ENCODE measurements around the gene RAI1.

Gene RAI1

GRCh38 chr17:17706140-17707060, 25.1 kb downstream of the RAI1 start:
- TF ChIP-seq ZNF274 (IDR thresholded peaks at IDR 0.05; ENCODE audit: low read depth, low read length): no peak
- H3K4me3 ChIP-seq (ENCODE audit: low read length): no peak overlapping the region

DNA sequence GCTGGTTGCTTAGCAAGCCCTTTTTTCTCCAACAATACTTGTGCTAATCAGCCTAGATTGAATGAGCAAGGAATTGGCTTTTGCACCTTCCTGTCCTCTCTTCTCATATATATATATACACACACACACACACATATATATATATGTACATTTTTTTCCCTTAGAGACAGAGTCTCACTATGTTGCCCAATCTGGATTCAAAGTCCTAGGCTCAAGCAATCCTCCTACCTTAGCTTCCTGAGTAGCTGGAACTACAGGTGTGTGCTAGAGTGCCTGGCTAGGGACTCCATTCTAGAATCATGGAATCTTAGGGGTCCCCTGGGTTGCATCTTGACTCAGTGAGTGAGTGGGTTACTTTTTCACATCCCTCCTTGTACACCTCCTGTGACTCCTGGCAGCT, 27.0 kb downstream of the RAI1 start:
- no peak overlapping the region for H3K4me3 ChIP-seq (ENCODE audit: low read length)
- no peak for TF ChIP-seq ZNF274 (IDR thresholded peaks at IDR 0.05; ENCODE audit: low read depth, low read length)

- no peak overlapping the region for H3K4me3 ChIP-seq (ENCODE audit: low read length)
- no peak for TF ChIP-seq ZNF274 (IDR thresholded peaks at IDR 0.05; ENCODE audit: low read depth, low read length)
Measured at GRCh38 chr17:17708816-17709215, 27.6 kb downstream of the RAI1 start.

GRCh38 chr17:17709815-17710321, 28.6 kb downstream of the RAI1 start:
- TF ChIP-seq ZNF274 (IDR thresholded peaks at IDR 0.05; ENCODE audit: low read depth, low read length): no peak
- no peak overlapping the region for H3K4me3 ChIP-seq (ENCODE audit: low read length)

DNA sequence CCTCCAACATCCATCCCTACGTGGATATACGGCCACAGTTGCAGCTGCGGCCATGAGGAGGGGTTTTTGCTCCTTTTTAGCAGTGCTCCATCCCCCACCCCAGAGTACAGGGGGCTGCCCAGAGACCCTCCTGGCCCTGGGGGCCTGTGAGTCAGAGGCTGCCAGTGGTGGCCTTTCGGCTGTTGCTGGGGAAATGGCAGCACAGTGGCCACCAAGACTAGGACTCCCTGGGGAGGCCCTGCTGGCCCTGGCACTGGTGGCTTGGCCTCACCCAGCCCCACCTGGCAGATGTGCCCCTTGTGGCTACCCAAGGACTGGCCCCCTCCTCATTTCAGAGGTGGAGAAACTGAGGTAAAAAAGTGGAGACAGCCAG, 29.1 kb downstream of the RAI1 start:
- no peak overlapping the region for H3K4me3 ChIP-seq (ENCODE audit: low read length)
- TF ChIP-seq ZNF274 (IDR thresholded peaks at IDR 0.05; ENCODE audit: low read depth, low read length): no peak

DNA sequence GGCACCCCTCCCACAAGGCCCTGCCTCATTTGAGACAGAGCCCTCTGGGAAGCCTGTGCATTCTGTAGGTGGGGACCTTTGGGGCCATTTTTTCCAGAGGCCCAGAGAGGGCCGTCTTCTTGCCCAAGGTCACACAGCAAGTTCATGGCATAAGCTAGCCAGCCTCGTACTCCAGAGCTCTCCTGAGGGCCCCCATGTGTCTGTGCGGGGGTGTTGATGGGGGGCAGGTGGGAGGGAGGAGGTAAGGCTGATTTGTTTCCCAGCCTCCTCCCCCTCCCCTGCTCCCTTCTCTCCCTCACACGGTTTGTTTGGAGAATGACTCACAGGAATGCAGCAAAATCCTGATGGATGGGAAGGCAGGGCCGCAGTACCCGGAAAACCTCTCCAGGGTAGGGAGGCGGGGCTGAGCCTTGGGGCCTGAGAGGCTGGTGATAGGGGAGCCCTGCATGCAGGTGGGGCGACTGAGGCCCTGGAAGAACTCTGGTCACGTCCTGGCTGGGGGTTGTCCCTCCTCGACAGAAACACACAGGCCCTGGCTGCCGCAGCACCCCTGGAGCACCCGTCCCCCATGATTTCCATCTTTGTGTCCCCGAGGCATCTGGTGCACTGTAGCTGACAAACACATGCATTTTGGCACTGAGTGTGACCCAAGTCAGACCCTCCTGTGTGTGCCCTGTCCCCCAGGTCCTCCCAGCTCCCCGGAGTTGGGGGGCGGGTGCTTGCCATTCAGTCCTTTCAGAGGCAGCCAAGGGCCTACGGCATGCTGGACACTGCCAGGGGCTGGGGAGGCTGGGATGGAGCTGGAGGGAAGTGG, 29.7 kb downstream of the RAI1 start:
- H3K4me3 ChIP-seq (ENCODE audit: low read length): no peak overlapping the region
- TF ChIP-seq ZNF274 (IDR thresholded peaks at IDR 0.05; ENCODE audit: low read depth, low read length): no peak

DNA sequence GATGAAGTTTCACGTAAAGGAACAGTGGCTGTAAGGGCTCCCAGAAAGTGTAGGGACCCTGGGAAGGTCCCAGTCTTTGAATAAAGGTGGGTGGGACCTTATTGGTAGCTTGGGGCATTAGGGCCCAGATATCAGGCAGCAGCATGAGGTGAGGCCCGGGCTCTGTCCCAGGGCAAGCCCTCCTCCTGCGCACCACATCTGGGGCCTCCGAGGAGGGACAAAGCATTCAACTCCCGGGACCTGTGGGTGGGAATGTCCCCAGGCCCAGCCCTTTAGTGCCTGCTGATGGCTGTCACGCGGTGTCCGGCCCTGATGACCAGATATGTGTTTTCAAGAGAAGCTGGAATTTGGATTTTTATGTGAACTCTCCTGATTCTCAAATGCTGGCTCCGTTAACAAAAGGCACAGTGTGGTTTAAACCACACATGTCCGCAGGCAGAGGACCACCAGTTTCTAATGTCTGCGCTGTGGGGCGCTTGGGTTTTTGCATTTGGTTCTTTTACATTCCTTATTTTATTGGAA, 30.4 kb downstream of the RAI1 start:
- no peak for TF ChIP-seq ZNF274 (IDR thresholded peaks at IDR 0.05; ENCODE audit: low read depth, low read length)
- no peak overlapping the region for H3K4me3 ChIP-seq (ENCODE audit: low read length)

DNA sequence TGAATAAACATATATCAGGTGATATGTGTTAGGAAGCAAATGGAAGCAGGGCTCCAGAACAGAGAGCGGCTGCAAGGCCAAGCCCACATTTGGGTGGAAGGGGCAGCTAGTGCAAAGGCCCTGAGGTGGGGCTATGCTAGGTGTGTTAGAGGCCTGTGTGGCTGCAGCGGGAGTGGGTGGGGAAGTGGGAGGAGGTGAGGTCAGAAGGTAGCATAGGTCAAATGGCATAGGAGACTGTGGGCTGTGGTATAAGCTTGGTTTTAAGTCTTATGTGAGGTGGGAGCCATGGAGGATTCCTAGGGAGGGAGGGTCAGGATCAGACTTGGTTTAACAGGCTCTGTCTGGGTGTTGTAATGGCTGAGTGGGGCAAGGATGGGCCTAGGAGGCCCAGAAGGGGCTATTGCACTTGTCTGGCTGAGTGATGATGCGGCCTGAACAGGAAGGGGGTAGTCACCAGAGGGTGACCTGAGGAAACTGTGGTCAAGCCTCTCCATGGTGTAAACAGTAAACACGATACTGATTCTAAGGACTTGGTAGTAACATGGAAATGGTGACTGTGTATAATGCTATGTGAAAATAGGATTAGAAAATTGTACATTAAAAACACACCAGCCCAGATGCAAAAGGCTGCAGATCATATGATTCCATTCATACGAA, 31.1 kb downstream of the RAI1 start:
- TF ChIP-seq ZNF274 (IDR thresholded peaks at IDR 0.05; ENCODE audit: low read depth, low read length): no peak
- no peak overlapping the region; the same call in 1 of the 2 replicates for H3K4me3 ChIP-seq (ENCODE audit: low read length)

DNA sequence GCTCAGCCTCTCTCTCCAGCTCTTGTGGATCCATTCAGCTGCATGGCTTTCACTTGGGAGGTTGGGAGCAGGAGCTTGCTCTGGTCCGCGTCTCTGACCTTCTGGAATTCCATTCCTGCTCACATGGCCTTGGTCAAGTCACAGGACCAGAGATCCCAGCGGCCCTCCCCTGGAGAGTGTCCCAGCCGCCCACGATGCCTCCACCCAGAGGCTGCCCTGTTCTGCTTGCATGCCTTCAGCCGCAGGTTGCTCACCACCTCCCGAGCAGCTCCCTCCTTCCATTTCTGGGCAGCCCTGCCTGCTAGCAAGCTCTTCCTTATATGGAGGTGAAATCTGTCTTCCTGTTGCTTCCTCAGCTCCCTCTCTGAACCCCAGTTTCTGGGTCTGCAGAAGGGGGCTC, 32.6 kb downstream of the RAI1 start:
- TF ChIP-seq ZNF274 (IDR thresholded peaks at IDR 0.05; ENCODE audit: low read depth, low read length): no peak
- no peak overlapping the region for H3K4me3 ChIP-seq (ENCODE audit: low read length)

- no peak for TF ChIP-seq ZNF274 (IDR thresholded peaks at IDR 0.05; ENCODE audit: low read depth, low read length)
Measured at GRCh38 chr17:17714261-17714866, 33.1 kb downstream of the RAI1 start.

DNA sequence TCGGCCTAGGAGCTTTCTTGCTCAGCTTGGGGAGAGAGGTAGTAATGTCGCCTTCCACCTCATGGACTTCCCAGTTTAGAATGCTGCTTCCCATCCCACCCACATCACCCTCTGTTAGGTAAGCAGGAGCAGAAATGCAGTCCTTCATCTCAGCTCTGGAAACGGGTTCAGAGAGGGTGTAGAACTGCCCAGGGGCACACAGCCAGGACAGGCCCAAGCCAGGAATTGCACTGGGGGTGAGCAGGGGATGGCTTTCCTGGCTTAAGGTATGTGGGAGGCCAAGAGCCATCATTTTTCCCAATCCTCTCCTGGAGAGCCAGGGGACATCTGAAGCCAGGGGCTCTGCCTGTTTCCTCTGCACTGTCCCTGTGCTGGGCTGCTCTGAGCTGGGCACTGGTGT, 33.6 kb downstream of the RAI1 start:
- no peak overlapping the region for H3K4me3 ChIP-seq (ENCODE audit: low read length)
- TF ChIP-seq ZNF274 (IDR thresholded peaks at IDR 0.05; ENCODE audit: low read depth, low read length): no peak

More at GRCh38 chr17:17714261-17714866, 33.1 kb downstream of the RAI1 start:
- no peak overlapping the region for H3K4me3 ChIP-seq (ENCODE audit: low read length)

- no peak overlapping the region for H3K4me3 ChIP-seq (ENCODE audit: low read length)
- no peak for TF ChIP-seq ZNF274 (IDR thresholded peaks at IDR 0.05; ENCODE audit: low read depth, low read length)
Measured at GRCh38 chr17:17716837-17717523, 35.7 kb downstream of the RAI1 start.

DNA sequence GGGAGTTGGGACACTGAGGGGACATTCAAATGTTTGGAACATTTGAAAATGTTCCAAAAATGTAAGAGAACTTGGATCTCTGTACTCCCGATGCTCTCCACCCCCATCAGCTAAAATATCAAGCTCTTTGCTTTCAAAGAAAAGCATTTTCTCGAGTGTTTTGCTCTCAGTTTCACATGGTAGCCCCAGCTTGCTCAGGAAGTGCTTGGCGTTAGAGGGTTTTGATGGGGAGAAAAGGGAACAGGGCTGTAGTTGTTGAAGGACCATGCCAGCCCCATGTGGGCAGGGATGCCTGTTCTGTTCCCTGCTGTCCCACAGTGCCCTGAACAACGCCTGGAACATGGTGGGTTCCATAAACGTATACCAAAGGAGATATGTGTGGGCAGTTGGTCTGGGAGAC, 37.0 kb downstream of the RAI1 start:
- TF ChIP-seq ZNF274 (IDR thresholded peaks at IDR 0.05; ENCODE audit: low read depth, low read length): no peak
- no peak overlapping the region for H3K4me3 ChIP-seq (ENCODE audit: low read length)

Data from GM08714 (cell line).